Measurements from ENCODE around the gene ABI3. TPM values are rescaled to one million over a fixed set of nuclear protein-coding genes. Genes with fewer than 3 reads are reported as not detected.

Gene ABI3
- total and polyA plus RNA-seq, 7 donors, result 1.1 to 3.8 (median 2.5) TPM

GRCh38 chr17:49219987-49220386 lies 9.5 kb downstream of the ABI3 start:
- Histone ChIP-seq H3K27me3 (ENCODE audit: insufficient read depth in 3 of 3, low read length in 2 of 3) (peaks cover 0 to 49% (median 14%) of the 10 kb centered on the region in 3 donors), H3K4me3 (no peak overlapping the region), H3K4me1 (peaks cover 5% of the 10 kb centered on the region), H3K27ac (no peak overlapping the region), H3K36me3 (ENCODE audit: insufficient read depth in 1 of 2, low read depth in 1 of 2) (no peaks in the 10 kb centered on the region), H3K9me3 (no peaks in the 10 kb centered on the region)
- intact Hi-C loops (cut with DNase I), result no loop called here
- WGBS, 3 donors, result 53 to 64% (median 54%) methylated on average over 10 to 15 of the region's 15 CpGs
- no peak for DNase-seq
- no peak for ATAC-seq
- TF ChIP-seq CTCF (IDR thresholded peaks at IDR 0.05), result no peak

GRCh38 chr17:49223168-49223516 lies 12.6 kb downstream of the ABI3 start:
- Histone ChIP-seq H3K36me3 (ENCODE audit: insufficient read depth in 1 of 2, low read depth in 1 of 2) (no peaks in the 10 kb centered on the region), H3K9me3 (no peaks in the 10 kb centered on the region), H3K27ac (no peak overlapping the region), H3K4me3 (no peak overlapping the region), H3K4me1 (peaks cover 5% of the 10 kb centered on the region), H3K27me3 (ENCODE audit: insufficient read depth in 3 of 3, low read length in 2 of 3) (peaks cover 0 to 54% (median 13%) of the 10 kb centered on the region in 3 donors)
- intact Hi-C loops (cut with DNase I), result no loop called here
- ATAC-seq, result no peak
- 14 to 25% (median 20%) methylated on average over 9 of the region's 9 CpGs for WGBS, 3 donors
- no peak for DNase-seq
- no peak for TF ChIP-seq CTCF (IDR thresholded peaks at IDR 0.05)

- Histone ChIP-seq H3K36me3 (ENCODE audit: insufficient read depth in 1 of 2, low read depth in 1 of 2) (no peaks in the 10 kb centered on the region), H3K4me1 (peaks cover 5% of the 10 kb centered on the region), H3K4me3 (peak overlapping the region; percentile 39), H3K27ac (no peak overlapping the region), H3K27me3 (ENCODE audit: insufficient read depth in 3 of 3, low read length in 2 of 3) (peaks cover 0 to 54% (median 13%) of the 10 kb centered on the region in 3 donors), H3K9me3 (no peaks in the 10 kb centered on the region)
- peak in 3 of 4 donors; percentile 38 to 56 (median 39) for ATAC-seq
- 6 to 20% (median 11%) methylated on average over 31 of the region's 31 CpGs for WGBS, 3 donors
- peak; percentile 57 for TF ChIP-seq CTCF (IDR thresholded peaks at IDR 0.05)
- peak; percentile 54 to 75 for DNase-seq
- intact Hi-C loops (cut with DNase I), result no loop called here
Observed at GRCh38 chr17:49223517-49224197, 13.2 kb downstream of the ABI3 start.

- Histone ChIP-seq H3K4me3 (peak overlapping the region; percentile 39), H3K27ac (no peak overlapping the region), H3K9me3 (no peaks in the 10 kb centered on the region), H3K27me3 (ENCODE audit: insufficient read depth in 3 of 3, low read length in 2 of 3) (peaks cover 0 to 47% (median 12%) of the 10 kb centered on the region in 3 donors), H3K4me1 (peaks cover 5% of the 10 kb centered on the region), H3K36me3 (ENCODE audit: insufficient read depth in 1 of 2, low read depth in 1 of 2) (no peaks in the 10 kb centered on the region)
- ATAC-seq (no peak), DNase-seq (peak; percentile 30 to 62)
- 6 to 15% (median 9%) methylated on average over 84 to 95 of the region's 95 CpGs for WGBS, 3 donors
- intact Hi-C loops (cut with DNase I), result no loop called here
- no peak for TF ChIP-seq CTCF (IDR thresholded peaks at IDR 0.05)
Observed at GRCh38 chr17:49224198-49224996, 13.9 kb downstream of the ABI3 start.
